HG02623 (cell line): ENCODE results near the gene GSTA4.
A peak's percentile ranks its signal among the peaks of the same experiment; 100 is the strongest.
"Not testable (repeated sequence)": the region's sequence is repeated elsewhere in the genome, so short reads cannot be mapped to it uniquely, and the experiment has no call there.

Experiments used
- ATAC-seq: cut with Tn5 transposase; IDR thresholded peaks from one replicate; pipeline ENCODE4 v1.9.1; 2021; ENCODE audit warnings: moderate library complexity; ENCODE audit not compliant: unreplicated experiment

Gene GSTA4

GRCh38 chr6:53014744-53015143, 19.7 kb upstream of the GSTA4 start:
- no peak for ATAC-seq

DNA sequence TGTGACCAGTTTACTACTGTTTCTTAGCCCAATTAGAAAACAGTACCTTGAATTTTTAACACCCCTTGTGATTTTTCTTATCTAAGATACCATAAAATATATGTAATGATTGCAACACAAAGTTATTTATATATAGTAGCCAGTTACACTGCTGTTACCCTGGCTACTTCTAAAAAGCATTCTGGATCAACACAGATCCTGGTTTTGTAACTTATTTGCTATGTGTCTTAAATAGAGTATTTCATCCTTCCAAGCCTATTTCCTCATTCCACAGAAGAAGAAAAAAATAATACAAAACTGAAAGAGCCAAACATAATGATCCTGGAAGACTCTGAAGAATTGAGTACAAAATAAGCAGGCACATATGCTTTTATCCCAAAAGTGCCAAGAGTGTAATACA, 19.0 kb upstream of the GSTA4 start:
- no peak for ATAC-seq

GRCh38 chr6:53011979-53012378, 16.9 kb upstream of the GSTA4 start:
- no peak for ATAC-seq

GRCh38 chr6:53010504-53010903, 15.4 kb upstream of the GSTA4 start:
- no peak for ATAC-seq

DNA sequence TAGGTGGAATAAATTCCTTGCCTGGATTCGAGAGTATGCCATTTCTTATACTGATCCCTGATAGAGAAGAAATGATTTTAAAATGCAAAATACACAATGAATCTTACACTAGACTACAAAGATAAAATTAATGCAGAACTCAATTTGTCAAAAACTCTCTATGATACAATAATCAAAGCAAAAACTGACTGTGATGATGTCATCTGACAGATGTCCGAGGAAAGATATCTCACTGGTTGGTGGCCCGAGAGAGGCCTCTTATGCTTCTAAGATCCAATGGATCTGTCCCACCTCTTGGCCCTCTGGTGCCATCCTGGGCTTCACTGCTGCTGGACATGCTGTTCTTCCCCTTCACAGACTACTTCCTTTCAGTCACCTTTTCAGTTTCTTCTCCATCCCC, 14.4 kb upstream of the GSTA4 start:
- no peak for ATAC-seq

DNA sequence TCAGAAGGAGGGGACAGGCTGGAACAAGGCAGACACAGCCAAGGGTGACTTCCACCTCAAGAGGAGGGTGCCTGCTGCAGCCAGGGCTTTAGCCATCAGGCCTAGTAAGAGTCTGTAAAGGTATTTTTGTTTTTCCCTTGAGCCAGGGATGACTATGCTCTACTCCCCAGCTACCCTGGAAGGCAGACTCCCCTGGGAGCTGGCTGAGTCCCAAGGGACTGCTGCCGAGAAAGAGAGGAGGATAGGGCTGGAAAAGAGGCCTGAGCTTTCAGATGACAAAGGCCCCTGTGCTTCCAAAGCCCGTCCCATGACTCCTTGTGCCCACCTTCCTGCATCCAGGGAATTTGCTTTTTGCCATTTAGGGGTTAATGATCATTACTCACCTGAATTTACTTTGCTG, 14.0 kb upstream of the GSTA4 start:
- no peak for ATAC-seq

GRCh38 chr6:53008192-53008687, 13.2 kb upstream of the GSTA4 start:
- ATAC-seq: not testable (repeated sequence)

- ATAC-seq: no peak
Observed at GRCh38 chr6:53005663-53006250, 10.7 kb upstream of the GSTA4 start.

DNA sequence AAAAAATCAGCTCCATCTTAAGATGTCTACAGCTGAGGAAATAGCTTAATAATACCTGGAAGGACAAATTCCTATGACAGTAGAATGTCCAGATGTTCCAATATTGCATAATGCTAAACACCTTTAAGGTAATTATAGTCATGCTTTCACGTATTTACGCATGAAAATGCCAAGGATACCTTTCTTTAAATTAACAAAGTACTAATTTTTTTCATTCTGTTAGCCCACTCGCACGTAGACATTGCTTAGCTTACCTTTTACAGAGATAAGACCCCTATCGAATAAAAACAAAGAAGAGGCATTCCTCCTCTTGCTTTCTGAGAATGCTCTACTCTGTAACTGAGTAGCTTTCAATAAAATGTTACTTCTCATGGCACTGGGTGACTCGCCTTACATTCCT, 4.4 kb upstream of the GSTA4 start:
- ATAC-seq: no peak

- no peak for ATAC-seq
Observed at GRCh38 chr6:52998603-52999002, 3.5 kb upstream of the GSTA4 start.

DNA sequence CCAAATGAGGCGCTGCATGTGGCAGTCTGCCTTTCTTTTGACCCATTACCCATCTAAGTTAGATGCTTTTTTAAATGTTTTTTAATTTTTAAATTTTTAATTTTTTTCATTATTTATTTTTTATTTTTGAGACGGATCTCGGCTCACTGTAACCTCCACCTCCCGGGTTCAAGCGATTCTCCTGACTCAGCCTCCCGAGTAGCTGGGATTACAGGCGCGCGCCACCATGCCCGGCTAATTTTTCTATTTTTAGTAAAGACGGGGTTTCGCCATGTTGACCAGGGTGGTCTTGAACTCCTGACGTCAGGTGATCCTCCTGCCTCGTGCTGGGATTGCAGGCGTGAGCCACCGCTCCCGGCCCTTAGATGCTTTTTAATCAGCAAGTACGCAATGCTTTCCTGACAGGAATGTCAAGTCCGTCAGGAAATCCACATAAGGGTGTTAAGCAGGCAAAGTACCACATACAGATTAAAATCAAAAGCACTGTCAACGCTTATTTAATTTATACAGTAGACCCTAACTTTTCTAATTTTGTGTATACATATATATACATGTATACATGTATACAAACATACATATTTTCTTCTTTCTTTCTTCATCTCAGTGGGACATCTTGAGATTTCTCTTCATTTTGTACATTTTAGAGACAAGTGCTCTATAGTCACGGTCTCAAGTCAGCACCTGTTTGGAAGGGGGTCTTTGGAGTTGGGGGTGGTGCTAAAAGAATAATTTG, 995 bp upstream of the GSTA4 start:
- ATAC-seq: no peak

DNA sequence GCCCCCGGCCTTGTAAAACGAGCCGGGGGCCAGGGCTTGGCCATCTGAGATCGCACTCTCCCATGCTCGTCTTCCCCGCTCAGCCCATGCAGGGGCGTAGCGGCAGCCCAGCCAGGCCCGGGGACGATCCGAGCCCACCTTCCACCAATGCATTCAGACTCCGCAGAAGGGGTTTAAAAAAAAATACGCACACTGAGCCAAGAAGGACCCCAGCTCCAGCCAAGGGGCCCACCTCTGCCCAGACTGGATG, 320 bp downstream of the GSTA4 start:
- ATAC-seq: peak; percentile 17

DNA sequence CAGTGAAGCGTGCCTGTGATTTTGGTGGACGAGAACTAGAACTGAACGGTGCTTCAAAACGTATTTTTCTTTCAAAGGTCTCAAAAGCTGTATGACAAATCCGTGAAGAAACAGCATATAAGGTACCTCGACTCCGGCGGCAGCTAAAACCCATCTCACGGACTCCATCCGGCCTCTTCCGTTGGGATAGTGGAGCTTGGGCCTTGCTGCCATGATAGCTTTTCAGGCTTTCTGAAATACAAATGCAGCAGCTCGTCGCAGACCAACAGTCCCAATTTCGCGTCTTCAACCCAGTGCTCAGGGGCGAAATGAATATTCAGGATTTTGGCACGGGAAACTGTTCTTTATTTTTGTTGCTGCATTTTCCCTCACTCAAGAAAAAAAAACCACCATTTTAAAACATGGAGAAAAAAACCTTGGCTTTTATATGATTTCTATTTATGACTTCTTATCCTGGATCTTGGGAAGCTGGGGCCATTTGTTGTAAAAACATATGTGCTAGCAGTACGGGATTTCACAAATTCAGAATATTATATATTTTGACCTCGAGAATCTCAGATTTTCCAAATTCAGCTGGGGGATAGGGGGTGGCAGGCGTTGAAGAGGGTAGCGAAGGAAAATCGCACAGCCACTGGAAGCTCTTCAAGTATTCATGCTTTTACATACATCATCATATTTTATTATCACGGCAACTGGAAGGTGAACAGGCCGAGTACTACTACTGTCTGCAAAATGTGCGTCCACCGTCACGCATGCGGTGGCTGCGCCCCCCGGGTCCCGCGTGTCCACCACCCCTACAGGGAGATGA, 849 bp downstream of the GSTA4 start:
- no peak for ATAC-seq

- ATAC-seq: no peak
Observed at GRCh38 chr6:52992980-52993920, 1.8 kb downstream of the GSTA4 start.

DNA sequence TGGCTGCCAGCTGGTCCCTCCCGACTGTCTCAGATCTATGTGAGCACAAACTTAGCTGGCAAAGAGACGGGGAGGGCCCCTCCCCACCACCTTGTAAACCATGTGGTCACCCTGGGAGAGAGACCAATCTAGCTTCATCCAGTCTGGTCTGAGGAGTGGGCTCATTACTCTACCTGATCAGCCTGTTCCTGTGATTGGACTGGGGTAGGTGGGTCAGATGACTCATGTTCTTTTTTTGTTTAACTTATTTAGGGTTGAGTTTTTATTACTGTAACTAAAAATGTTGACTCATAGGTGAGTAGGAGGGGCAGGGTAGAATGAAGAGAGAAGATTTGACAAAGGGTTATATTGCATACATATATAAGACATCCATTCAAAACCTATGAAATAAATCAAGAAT, 4.7 kb downstream of the GSTA4 start:
- no peak for ATAC-seq

GRCh38 chr6:52985228-52985627, 9.9 kb downstream of the GSTA4 start:
- no peak for ATAC-seq

- ATAC-seq: peak; percentile 79
Observed at GRCh38 chr6:52984247-52984646, 10.8 kb downstream of the GSTA4 start.

GRCh38 chr6:52983159-52983848, 11.8 kb downstream of the GSTA4 start:
- no peak for ATAC-seq

- ATAC-seq: no peak
Observed at GRCh38 chr6:52982680-52983079, 12.4 kb downstream of the GSTA4 start.

GRCh38 chr6:52981222-52981900, 13.7 kb downstream of the GSTA4 start:
- ATAC-seq: no peak
